Stimulated activated CD8-positive, alpha-beta memory T cell treated with anti-CD3 and anti-CD28 coated beads, Interleukin-12 subunit alpha, Interleukin-12 subunit beta, amount 100 ng/mL, for 4 hours (primary cell): Measurements from ENCODE around the gene GCNT2.
"Not testable (repeated sequence)": the region's sequence is repeated elsewhere in the genome, so short reads cannot be mapped to it uniquely, and the experiment has no call there.

Source experiments
- DNase-seq: peaks from one replicate; pipeline ENCODE4 v3.0.0-alpha.2; 2020; ENCODE audit warnings: low read depth

Gene GCNT2

GRCh38 chr6:10660431-10661191 lies 139.5 kb downstream of the GCNT2 start:
- DNase-seq = not testable (repeated sequence)

- no peak for DNase-seq
These were observed 141.1 kb downstream of the GCNT2 start for GRCh38 chr6:10662207-10662606.

GRCh38 chr6:10662742-10663141 lies 141.6 kb downstream of the GCNT2 start:
- DNase-seq = no peak

GRCh38 chr6:10665595-10665994 lies 144.4 kb downstream of the GCNT2 start:
- DNase-seq = not testable (repeated sequence)

GRCh38 chr6:10668126-10668917 lies 147.2 kb downstream of the GCNT2 start:
- DNase-seq = no peak

- no peak for DNase-seq
These were observed 155.3 kb downstream of the GCNT2 start for GRCh38 chr6:10676403-10676802.

GRCh38 chr6:10678456-10678855 lies 157.3 kb downstream of the GCNT2 start:
- no peak for DNase-seq
